ENCODE measurements around the gene APOL3.
"Not testable (repeated sequence)": the region's sequence is repeated elsewhere in the genome, so short reads cannot be mapped to it uniquely, and the experiment has no call there.

APOL3 gene

GRCh38 chr22:36131907-36132306 lies 28.6 kb downstream of the APOL3 start:
- no peak for DNase-seq

- DNase-seq, result no peak
Observed at GRCh38 chr22:36129486-36130388, 30.8 kb downstream of the APOL3 start.

DNA sequence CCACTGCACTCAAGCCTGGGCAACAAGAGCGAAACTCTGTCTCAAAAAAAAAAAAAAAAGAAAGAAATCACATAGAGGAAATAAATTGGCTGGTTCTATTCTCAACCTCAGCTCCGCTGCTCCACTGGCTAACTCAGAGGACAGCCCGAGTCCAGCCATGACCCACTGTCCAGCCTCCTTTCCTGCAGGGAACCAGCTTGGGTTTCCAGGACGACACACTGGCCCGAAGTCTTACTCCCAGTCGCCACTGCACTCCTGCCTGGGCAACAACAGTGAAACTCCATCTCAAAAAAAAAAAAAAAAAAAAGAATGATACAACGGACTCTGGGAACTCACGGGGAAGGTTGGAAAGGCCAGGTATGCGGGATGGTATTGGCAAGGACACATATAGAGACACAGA lies 31.5 kb downstream of the APOL3 start:
- no peak for DNase-seq

DNA sequence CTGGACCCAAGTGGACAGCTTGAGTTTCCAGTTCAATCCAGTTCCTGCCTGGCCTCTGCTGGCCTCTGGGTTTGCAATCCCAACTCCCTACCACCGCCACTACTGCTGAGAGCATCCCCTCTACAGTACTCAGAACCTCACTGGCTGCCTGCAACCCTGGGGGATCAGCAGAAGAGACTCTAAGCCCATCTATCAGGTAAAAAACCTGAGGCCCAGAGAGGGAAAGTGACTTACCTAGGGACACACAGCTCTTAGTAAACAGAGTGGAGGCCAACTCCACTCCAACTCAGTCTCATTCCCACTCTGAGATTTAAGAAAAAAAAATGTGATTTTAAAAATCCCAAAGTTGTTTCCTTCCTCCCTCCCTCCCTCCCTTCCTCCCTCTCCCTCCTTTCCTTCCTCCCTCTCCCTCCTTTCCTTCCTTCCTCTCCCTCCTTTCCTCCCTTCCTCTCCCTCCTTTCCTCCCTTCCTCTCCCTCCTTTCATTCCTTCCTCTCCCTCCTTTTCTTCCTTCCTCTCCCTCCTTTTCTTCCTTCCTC lies 34.5 kb downstream of the APOL3 start:
- DNase-seq, result no peak

DNA sequence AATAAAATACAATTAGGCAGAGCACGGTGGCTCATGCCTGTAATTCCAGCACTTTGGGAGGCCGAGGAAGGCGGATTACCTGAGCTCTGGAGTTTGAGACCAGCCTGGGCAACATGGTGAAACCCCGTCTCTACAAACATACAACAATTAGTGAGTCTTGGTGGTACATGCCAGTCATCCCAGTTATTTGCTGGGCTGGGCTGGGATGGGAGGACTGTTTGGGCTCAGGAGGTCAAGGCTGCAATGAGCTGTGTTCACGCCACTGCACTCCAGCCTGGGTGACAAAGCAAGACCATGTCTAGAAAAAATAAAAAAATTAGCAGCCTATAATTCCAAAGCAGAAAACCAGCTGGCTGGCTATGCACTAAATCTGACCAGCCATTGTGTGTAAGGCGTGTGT lies 35.1 kb downstream of the APOL3 start:
- DNase-seq, result no peak

DNA sequence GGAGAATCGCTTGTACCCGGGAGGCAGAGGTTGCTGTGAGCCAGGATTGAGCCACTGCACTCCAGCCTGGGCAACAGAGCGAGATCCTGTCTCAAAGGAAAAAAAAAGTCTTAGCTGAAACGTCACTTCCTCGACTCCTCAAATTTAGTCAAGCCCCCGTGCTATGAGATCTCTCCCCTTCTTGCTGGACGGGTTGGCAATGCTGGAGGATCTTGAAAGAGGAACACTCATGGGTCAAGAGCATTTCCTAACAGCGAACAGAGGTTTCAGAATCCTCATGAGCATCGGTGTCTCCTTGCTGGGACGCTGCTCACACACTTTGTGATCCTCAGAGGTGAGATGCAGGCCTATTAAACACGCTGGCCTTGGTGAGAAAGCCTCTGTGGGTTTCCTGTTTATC lies 35.9 kb downstream of the APOL3 start:
- DNase-seq, result no peak

DNA sequence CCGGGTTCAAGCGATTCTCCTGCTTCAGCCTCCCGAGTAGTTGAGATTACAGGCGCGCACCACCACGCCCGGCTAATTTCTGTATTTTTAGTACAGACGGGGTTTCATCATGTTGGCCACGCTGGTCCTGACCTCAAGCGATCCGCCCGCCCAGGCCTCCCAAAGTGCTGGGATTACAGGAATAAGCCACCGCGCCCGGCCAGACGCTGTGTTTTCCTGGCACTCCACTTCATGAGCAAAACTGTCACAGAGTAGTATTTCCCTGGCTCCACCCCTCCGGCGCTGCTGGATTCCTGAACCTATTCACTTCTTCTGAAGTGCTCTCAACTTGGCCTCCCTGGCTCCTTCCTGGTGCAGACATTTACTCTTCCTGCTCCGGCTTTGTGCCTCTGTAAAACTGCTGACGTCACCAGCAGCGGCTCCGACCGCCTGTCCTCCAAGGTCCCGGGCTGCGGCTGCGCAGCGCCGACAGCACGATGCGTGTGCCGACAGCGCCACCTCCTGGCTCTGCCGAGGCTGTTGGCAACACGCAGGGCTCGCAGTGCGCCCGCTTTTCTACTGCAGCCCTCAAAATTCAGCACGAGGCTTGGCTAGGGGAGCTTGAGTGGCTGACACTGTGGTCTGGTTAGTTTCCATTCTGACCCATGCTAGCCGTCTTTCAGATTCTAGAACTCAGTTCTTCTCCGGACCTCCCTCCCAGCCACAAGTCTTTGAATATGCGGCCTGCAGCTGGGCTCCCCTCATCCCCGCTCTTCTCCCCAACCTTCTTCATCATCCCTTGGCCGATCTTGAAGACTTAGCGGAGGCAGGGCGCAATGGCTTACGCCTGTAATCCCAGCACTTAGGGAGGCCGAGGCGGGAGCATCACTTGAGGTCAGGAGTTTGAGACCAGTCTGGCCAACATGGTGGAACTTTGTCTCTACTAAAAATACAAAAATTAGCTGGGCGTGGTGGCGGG lies 36.6 kb downstream of the APOL3 start:
- DNase-seq, result peak; percentile 96

- DNase-seq, result not testable (repeated sequence)
Observed at GRCh38 chr22:36120621-36121351, 39.8 kb downstream of the APOL3 start.

DNA sequence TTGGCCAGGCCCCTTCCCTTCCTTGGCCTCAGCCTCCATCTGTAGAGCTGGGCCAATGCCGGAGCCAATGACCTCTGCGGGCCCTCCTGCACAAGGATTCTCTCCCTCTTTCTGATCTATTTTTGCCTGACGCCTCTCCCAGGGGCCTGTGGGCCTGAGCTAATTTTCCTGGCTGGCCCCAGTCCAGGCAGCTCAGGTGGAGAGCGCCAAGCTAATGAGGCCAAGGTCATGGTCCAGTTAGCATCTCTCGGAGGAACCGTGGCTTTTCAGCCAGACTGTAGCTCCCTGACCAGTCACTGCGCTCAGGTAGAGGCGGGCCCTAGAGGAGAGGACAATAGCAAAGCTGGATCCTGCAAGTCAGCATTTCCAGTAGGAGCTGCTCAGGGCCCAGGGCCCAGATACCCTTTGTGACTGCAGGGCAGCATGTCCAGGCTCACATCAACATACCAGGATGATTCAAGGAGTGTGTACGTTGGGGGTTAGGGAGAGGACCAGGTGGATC lies 43.5 kb downstream of the APOL3 start:
- no peak for DNase-seq

GRCh38 chr22:36116127-36116526 lies 44.4 kb downstream of the APOL3 start:
- DNase-seq, result no peak

DNA sequence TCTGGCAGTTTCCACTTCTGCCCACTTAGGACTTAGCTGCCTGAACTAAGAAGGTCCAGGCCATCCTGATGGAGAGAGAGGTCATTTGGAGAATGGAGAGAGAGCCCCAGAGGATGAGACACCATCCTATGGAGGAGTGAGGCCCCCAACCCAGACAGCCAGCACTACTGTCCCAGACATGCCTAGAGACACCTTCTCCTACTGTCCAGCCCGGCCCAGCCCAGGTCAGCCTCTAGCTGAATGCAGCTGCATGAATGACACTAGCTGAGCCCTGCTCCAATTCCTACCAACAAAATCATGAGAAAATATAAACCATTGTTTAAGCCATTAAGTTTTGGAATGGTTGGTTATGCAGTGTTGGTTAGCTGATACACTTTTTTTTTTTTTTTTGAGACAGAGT lies 47.4 kb downstream of the APOL3 start:
- no peak for DNase-seq

DNA sequence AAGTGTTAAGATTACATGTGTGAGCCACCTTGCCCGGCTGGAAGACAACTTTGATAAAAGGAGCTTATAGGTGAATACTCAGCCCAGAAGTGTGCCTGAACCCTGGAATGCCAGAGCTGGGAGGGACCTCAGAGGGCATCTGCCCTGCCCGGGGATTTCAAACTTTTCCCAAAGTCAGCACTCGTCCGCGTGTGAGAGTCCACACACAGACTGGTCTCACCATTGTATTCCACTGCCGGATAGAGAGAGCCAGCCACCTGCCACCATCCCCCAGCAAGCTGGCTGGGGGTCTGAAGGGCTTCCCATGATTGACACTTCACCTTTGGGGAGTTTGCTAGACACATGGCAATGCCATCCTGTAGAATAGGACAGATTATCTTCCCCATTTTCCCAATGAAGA lies 49.2 kb downstream of the APOL3 start:
- DNase-seq, result no peak

GRCh38 chr22:36110306-36110881 lies 50.2 kb downstream of the APOL3 start:
- DNase-seq, result peak; percentile 63

GRCh38 chr22:36107436-36107835 lies 53.1 kb downstream of the APOL3 start:
- no peak for DNase-seq

DNA sequence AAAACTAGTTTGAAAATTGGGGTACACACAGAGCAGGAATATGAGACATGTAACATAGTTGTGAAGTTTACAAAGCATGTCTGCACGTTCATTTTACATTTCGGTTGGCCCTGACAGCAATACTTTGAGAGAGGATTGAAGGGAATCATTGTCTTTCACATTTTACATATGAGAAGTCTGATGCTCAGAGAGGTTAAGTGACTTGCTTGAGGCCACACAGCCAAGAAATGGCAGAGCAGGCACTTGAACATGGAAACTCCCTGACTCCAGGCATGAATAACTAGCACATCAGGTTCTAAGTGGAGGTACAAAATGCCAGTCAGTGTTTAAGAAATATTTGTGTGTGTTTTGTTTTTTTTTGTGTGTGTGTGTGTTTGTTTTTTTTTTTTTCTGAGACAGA lies 53.6 kb downstream of the APOL3 start:
- DNase-seq, result no peak

DNA sequence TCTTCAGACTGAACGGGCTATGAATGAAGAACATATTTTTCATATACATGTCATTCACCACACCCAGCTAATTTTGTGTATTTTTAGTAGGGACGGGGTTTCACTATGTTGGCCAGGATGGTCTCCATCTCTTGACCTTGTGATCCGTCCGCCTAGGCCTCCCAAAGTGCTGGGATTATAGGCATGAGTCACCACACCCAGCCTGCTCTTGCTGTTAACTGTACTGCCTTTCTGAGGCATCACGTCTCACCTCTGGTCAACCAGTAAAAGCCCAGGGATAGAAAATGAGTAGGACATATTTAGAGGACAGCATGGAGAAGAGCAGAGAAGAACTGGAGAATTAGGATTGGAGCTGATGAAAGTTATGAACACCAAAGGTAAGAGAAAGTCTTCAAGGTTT lies 55.6 kb downstream of the APOL3 start:
- no peak for DNase-seq

DNA sequence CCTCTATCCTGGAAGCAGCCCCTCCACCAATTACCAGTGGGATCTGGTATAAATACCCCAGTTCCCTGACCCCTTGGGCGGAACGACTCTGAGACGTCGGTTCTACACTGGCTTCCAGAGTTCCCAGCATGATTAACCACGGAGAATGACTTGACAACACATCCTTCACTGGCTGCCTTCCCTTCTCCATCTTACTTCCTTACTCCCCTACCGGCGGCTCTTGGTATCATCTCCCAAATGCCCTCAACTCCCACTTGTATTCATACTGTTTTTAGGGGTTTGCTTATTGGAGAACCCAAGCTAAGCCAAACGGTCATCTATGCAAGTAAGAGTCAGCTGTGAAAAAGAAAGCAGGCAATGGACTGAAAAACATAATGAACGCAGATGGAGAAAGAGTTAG lies 56.1 kb downstream of the APOL3 start:
- no peak for DNase-seq

DNA sequence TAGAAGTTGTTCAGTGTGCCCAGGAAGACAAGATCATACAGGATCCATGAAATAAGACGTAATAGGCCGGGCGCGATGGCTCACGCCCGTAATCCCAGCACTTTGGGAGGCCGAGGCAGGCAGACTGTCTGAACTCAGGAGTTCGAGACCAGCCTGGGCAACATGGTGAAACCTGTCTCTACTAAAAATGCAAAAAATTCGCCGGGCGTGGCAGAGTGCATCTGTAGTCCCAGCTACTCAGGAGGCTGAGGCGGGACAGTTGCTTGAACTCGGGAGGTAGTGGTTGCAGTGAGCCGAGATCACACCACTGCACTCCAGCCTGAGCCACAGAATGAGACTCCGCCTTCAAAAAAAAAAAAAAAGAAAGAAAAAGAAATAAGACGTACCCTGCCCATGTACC lies 56.7 kb downstream of the APOL3 start:
- DNase-seq, result no peak

GRCh38 chr22:36102995-36103394 lies 57.6 kb downstream of the APOL3 start:
- no peak for DNase-seq

DNA sequence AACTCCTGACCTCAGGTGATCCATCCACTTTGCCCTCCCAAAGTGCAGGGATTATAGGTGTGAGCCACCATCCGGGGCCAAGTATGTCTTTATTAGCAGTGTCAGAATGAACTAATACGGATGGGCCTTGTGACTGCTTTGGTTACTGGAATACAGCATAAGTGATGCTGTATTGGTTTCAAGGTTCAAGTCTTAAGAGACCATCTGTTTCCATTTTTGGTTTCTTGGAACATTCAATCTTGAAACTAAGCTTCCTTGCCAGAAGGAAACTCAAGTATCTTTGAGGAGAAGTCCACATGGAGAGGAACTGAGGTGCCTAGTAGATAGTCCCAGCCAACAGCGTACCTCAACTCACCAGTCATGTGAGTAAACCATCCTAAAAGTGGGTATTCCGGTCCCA lies 58.8 kb downstream of the APOL3 start:
- DNase-seq, result no peak

DNA sequence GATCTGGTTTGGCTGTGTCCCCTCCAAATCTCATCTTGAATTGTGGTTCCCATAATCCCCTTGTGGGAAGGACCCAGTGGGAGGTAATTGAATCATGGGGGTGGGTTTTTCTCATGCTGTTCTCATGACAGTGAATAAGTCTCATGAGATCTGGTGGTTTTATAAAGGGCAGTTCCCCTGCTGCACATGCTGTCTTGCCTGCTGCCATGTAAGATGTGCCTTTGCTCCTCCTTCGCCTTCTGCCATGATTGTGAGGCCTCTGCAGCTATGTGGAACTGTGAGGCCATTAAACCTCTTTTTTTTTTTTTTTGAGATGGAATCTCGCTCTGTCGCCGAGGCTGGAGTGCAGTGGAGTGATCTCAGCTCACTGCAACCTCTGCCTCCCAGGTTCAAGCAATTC lies 59.6 kb downstream of the APOL3 start:
- DNase-seq, result not testable (repeated sequence)

- no peak for DNase-seq
Observed at GRCh38 chr22:36100134-36100824, 60.3 kb downstream of the APOL3 start.

Measured in femur (tissue), 1 donor.